Measurements from ENCODE around the gene TMEM266.
"Not testable (repeated sequence)": the region's sequence is repeated elsewhere in the genome, so short reads cannot be mapped to it uniquely, and the experiment has no call there.

The TMEM266 gene

GRCh38 chr15:76059320-76060117 is at the start of gene TMEM266:
Gene TMEM266, plus strand, starts transcription at chr15:76059985. Its CDS starts 74,279 bp downstream, at chr15:76134264.
- no peak for DNase-seq (ENCODE audit: extremely low read depth in 1 of 2, low read depth in 1 of 2)

- DNase-seq (ENCODE audit: extremely low read depth in 1 of 2, low read depth in 1 of 2) = no peak
Observed at GRCh38 chr15:76010613-76011012, 49.2 kb upstream of the TMEM266 start.

GRCh38 chr15:76011627-76012551 is 47.9 kb upstream of the TMEM266 start, which contains the start of gene NRG4:
Gene NRG4, minus strand, starts transcription at chr15:76012424. Its CDS starts 1,194 bp downstream, at chr15:76011230.
- no peak for DNase-seq (ENCODE audit: extremely low read depth in 1 of 2, low read depth in 1 of 2)

DNA sequence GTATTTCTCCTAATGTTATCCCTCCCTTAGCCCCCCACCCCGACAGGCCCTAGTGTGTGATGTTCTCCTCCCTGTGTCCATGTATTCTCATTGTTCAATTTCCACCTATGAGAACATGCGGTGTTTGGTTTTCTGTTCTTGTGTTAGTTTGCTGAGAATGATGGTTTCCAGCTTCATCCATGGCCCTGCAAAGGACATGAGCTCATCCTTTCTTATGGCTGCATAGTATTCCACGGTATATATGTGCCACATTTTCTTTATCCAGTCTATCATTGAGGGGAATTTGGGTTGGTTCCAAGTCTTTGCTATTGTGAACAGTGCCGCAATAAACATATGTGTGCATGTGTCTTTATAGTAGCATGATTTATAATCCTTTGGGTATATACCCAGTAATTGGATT is 46.3 kb upstream of the TMEM266 start:
- not testable (repeated sequence) for DNase-seq (ENCODE audit: extremely low read depth in 1 of 2, low read depth in 1 of 2)

- no peak for DNase-seq (ENCODE audit: extremely low read depth in 1 of 2, low read depth in 1 of 2)
Observed at GRCh38 chr15:76024021-76024768, 35.6 kb upstream of the TMEM266 start.

GRCh38 chr15:76032046-76032445 is 27.7 kb upstream of the TMEM266 start:
- DNase-seq (ENCODE audit: extremely low read depth in 1 of 2, low read depth in 1 of 2) = no peak

- DNase-seq (ENCODE audit: extremely low read depth in 1 of 2, low read depth in 1 of 2) = no peak
Observed at GRCh38 chr15:76033438-76033837, 26.3 kb upstream of the TMEM266 start.

GRCh38 chr15:76034111-76034510 is 25.7 kb upstream of the TMEM266 start:
- no peak for DNase-seq (ENCODE audit: extremely low read depth in 1 of 2, low read depth in 1 of 2)

DNA sequence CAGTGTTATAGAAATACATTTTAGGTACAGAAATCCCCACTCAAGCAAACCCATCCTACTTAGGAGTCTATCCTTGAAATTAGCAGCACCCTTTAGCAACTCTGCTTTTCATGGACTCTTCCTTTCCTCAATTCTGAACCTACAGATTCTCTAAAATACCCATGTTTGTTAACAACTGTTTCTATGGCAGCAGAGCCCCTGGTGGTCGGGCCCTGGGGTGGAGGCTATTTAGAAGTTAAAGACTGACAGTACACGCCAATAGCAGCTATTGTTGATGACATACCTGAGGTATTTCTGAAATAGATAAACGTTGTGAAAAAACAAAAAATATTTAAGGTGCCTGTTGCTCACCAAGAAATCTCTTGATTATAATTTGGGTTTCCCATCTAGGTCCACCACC is 24.2 kb upstream of the TMEM266 start:
- DNase-seq (ENCODE audit: extremely low read depth in 1 of 2, low read depth in 1 of 2) = no peak

- DNase-seq (ENCODE audit: extremely low read depth in 1 of 2, low read depth in 1 of 2) = no peak
Observed at GRCh38 chr15:76038512-76038911, 21.3 kb upstream of the TMEM266 start.

- DNase-seq (ENCODE audit: extremely low read depth in 1 of 2, low read depth in 1 of 2) = not testable (repeated sequence)
Observed at GRCh38 chr15:76054201-76054600, 5.6 kb upstream of the TMEM266 start.

- no peak for DNase-seq (ENCODE audit: extremely low read depth in 1 of 2, low read depth in 1 of 2)
Observed at GRCh38 chr15:76056931-76057330, 2.9 kb upstream of the TMEM266 start.

DNA sequence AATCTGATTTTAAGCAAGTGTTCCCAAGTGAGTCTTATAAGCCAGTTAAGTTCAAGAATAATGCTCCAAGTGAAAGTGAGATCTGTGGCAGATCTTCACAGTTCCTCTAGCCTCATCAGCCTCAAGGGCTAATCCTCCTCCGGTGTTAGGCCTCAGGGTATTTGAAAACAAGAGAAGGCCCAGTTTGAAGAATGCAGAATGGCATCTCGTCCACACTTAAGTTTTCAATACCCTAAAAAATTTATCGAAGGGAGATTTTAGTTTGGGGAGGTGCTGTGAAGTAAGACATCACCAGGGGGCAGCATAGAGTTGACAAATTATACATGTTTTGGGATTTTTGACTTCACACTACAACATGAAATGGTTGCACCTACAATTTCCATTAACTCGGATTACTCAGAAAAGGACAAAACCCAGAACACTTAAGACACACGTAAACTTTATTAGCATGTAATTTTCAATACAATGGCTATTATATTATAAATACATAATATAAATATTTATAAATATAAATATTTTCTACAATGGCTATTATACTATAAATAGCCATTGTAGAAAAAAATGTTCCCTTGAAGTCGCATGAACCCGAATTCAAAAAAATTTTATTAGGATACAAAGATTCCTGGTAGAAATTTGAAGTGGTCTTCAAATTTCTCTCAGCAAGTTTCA is 2.3 kb upstream of the TMEM266 start:
- peak in 1 of 2 donors; percentile 14 for DNase-seq (ENCODE audit: extremely low read depth in 1 of 2, low read depth in 1 of 2)

DNA sequence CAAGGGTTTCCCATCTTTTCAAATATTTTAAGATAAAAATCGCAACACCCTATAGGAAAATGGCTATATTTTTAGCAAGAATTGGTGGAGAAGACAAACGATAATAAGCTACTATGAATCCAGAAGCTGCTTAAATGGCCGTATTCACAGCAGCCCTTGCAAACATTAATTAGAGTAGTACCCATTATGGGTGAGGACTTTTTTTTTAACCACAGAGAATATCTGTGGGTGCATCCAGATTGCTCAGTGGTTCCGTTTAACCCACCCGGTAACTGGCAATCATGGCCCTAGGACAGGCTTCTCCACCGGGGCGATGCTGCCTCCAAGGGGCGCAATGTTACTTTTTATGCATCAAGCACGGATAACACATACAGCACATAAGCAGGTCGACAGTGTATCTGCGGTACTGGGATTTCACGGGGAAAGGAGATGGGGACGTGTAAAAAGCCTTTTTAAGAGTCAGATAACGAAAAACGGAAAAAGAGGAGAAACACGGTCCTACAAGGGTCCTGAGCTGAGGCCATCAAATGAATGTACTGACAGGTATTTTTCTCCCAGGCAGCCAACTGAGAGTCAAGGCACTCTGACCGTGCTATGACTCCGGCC is 968 bp upstream of the TMEM266 start:
- DNase-seq (ENCODE audit: extremely low read depth in 1 of 2, low read depth in 1 of 2) = peak in 1 of 2 donors; percentile 22

DNA sequence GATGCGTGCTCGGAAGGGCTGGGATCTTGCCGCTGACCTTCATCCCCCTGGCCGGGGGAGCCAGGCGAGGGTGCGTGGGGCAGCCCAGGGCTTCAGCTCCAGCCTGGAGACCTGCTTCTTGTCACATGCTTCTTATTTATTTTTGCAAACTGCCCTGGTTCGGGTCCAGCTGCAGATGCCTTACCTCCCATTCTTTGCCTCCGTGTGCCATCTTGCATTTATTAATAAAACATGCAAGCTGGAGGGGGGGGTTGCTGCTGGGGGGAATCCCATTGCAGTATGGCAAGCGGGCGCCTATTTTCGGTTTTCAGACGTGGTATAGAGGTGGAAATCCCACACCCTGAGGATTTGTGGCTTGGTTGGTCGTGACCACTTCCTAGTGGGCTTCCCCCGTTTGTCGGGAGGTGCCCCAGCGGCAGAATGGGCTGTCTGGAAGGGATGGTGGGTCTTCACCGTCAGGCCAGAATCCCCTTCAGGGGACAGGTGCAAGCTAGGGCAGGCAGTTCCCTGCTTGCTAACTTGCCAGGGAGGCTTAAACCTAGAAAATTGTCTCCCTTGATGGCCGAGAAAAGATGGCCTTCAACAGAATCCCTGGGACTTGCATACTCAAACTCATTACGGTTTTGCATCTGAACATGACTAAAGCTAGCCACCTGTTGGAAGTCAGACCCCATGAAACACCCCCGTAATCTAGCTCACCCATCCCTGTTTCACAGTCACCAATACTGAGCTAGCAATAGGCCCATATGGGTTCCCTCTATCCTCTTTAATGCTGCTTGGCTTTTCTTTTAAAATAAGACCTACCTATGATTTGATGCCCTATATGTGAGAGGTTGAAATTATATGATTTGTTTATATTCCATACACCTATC is 569 bp downstream of the TMEM266 start:
- peak; percentile 23 to 29 for DNase-seq (ENCODE audit: extremely low read depth in 1 of 2, low read depth in 1 of 2)

GRCh38 chr15:76061700-76062099 is 1.9 kb downstream of the TMEM266 start:
- DNase-seq (ENCODE audit: extremely low read depth in 1 of 2, low read depth in 1 of 2) = no peak

GRCh38 chr15:76062286-76062685 is 2.5 kb downstream of the TMEM266 start:
- DNase-seq (ENCODE audit: extremely low read depth in 1 of 2, low read depth in 1 of 2) = no peak

DNA sequence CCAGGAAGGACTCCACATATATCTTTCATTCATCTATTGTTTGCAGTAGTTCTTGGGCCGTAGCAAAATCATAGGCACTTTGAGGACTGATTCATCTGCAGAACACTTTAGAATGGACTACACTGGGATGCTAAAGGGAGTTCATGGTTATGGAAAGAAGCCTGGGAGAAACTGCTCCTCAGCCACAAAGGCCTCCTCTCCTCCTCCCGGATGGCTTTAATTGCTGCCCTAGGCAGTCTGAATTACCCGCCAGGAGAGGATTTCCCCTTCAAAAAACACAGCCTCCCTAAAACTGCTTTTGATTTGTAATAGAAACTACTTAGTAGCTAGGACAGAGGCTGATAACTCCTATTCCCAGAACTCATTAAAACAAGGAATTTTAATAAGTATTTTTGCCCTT is 4.6 kb downstream of the TMEM266 start:
- no peak for DNase-seq (ENCODE audit: extremely low read depth in 1 of 2, low read depth in 1 of 2)

- no peak for DNase-seq (ENCODE audit: extremely low read depth in 1 of 2, low read depth in 1 of 2)
Observed at GRCh38 chr15:76065245-76065644, 5.5 kb downstream of the TMEM266 start.
